SK-N-SH treated with all-trans-retinoic acid at 6 μM for 48 hours (cell line): ENCODE data around the gene LRRC26.

Experiments
- ATAC-seq: fragments of 200-7000 bp; cut with Tn5 transposase; 3 replicates; pipeline ENCODE4 v1.9.1; 2020; ENCODE audit warnings: mild to moderate bottlenecking, moderate library complexity
- ARNTL ChIP-seq: fragments of 450-650 bp; formaldehyde crosslinking; IDR thresholded peaks from 2 replicates; pipeline ENCODE4 v1.5.0; 2020; ENCODE audit warnings: low read depth, mild to moderate bottlenecking, moderate library complexity, borderline replicate concordance
- BACH2 ChIP-seq: fragments of 250-450 bp; sonication (Bioruptor Pico); IDR thresholded peaks from 2 replicates; pipeline ENCODE4 v1.9.0; 2021; ENCODE audit warnings: mild to moderate bottlenecking, borderline replicate concordance
- CSDC2 ChIP-seq: fragments of 250-450 bp; sonication (Bioruptor Pico); IDR thresholded peaks from 2 replicates; pipeline ENCODE4 v1.5.0; 2020; ENCODE audit warnings: mild to moderate bottlenecking, moderate library complexity
- CSRNP3 ChIP-seq: fragments of 250-450 bp; sonication (Bioruptor Pico); IDR thresholded peaks from 2 replicates; pipeline ENCODE4 v1.5.1; 2021; ENCODE audit warnings: mild to moderate bottlenecking, moderate library complexity
- ESRRG ChIP-seq: fragments of 250-450 bp; sonication (Bioruptor Pico); IDR thresholded peaks from 2 replicates; pipeline ENCODE4 v1.6.1; 2021; ENCODE audit warnings: mild to moderate bottlenecking
- GLIS3 ChIP-seq: fragments of 250-450 bp; sonication (Bioruptor Pico); IDR thresholded peaks from 2 replicates; pipeline ENCODE4 v1.5.0; 2020; ENCODE audit warnings: mild to moderate bottlenecking, moderate library complexity
- ISL1 ChIP-seq: fragments of 250-450 bp; sonication (Bioruptor Pico); IDR thresholded peaks from 2 replicates; pipeline ENCODE4 v2.1.2; 2022; ENCODE audit warnings: mild to moderate bottlenecking, moderate library complexity
- OSR1 ChIP-seq: fragments of 250-450 bp; sonication (Bioruptor Pico); IDR thresholded peaks from 2 replicates; pipeline ENCODE4 v1.8.0; 2022; ENCODE audit warnings: moderate library complexity, mild to moderate bottlenecking, inconsistent platforms
- PPARA ChIP-seq: fragments of 250-450 bp; sonication (Bioruptor Pico); IDR thresholded peaks from 2 replicates; pipeline ENCODE4 v1.5.0; 2020; ENCODE audit warnings: mild to moderate bottlenecking, borderline replicate concordance
- SNAI2 ChIP-seq: fragments of 250-450 bp; sonication (Bioruptor Pico); IDR thresholded peaks from 2 replicates; pipeline ENCODE4 v1.5.0; 2020; ENCODE audit warnings: mild to moderate bottlenecking, moderate library complexity
- TCF4 ChIP-seq: fragments of 250-450 bp; sonication (Bioruptor Pico); IDR thresholded peaks from 2 replicates; pipeline ENCODE4 v1.8.0; 2021; ENCODE audit warnings: mild to moderate bottlenecking, moderate library complexity, borderline replicate concordance
- TOX ChIP-seq: fragments of 250-450 bp; sonication (Bioruptor Pico); IDR thresholded peaks from 2 replicates; pipeline ENCODE4 v1.8.0; 2021; ENCODE audit warnings: mild to moderate bottlenecking, moderate library complexity, borderline replicate concordance
- ZC3H10 ChIP-seq: fragments of 250-450 bp; sonication (Bioruptor Pico); IDR thresholded peaks from 2 replicates; pipeline ENCODE4 v1.5.1; 2021; ENCODE audit warnings: mild to moderate bottlenecking, moderate library complexity
- ZFP3 ChIP-seq: fragments of 250-450 bp; sonication (Bioruptor Pico); IDR thresholded peaks from 2 replicates; pipeline ENCODE4 v1.5.0; 2020; ENCODE audit warnings: mild to moderate bottlenecking, moderate library complexity
- ZFP30 ChIP-seq: fragments of 450-650 bp; formaldehyde crosslinking; IDR thresholded peaks from 2 replicates; pipeline ENCODE4 v1.5.0; 2022; ENCODE audit warnings: mild to moderate bottlenecking, moderate library complexity
- ZNF70 ChIP-seq: fragments of 450-650 bp; formaldehyde crosslinking; IDR thresholded peaks from 2 replicates; pipeline ENCODE4 v1.5.0; 2020; ENCODE audit warnings: mild to moderate bottlenecking, moderate library complexity
- ZNF8 ChIP-seq: fragments of 450-650 bp; formaldehyde crosslinking; IDR thresholded peaks from 2 replicates; pipeline ENCODE4 v1.5.0; 2020; ENCODE audit warnings: mild to moderate bottlenecking, moderate library complexity
- TF ChIP-seq, protein P1 (sequence below): fragments of 250-450 bp; sonication (Bioruptor Pico); IDR thresholded peaks from 2 replicates; pipeline ENCODE4 v1.8.0; 2021; ENCODE audit warnings: low read depth, mild to moderate bottlenecking, moderate library complexity, borderline replicate concordance
- TF ChIP-seq, protein P2 (sequence below): fragments of 250-450 bp; sonication (Bioruptor Pico); IDR thresholded peaks from 2 replicates; pipeline ENCODE4 v1.8.0; 2020; ENCODE audit warnings: mild to moderate bottlenecking, moderate library complexity, borderline replicate concordance

LRRC26 gene

DNA sequence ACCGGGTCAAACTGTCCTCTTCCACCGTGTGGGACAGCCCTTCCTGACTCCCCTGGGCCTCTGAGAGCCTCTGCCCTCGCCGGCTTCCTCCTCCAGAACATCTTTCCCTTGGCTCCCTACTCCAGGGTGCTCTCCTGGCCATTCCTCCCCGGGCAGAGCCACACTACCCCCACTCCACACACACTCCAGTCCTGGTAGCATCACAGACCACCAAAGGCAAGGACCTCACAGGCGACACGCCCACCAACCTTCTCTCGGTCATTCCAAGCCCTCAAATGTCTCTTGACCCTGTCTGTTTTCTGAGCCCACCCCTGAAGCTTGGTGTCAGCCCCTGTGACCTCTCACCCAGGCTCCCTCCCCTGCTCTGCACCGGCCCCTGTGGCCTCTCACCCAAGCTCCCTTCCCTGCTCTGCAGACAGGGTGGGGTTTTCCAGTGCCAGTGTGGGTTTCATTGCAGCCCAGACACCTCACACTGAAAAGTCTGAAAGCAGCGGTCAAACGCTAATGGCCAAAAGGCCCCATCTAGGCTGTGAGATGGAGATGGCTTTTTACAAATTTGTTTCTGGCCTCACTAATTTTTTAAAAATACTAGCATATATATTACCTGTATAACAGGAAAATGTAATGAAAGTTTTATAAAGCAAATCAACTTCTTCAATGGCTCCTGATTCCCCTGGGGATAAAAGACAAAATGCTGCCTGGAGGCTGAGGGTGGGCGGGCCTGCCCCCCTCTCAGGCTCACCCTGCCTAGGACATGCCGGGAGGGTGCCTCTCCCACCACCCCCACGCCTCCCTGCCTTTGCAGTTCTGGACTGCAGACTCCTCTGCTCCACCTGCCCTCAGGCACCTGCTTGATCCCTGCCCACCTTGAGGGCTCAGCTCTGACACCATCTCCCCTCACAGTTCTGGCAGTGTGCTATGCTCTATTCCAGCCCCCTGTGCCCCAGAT is 10.5 kb downstream of the LRRC26 start:
- ATAC-seq = no peak

DNA sequence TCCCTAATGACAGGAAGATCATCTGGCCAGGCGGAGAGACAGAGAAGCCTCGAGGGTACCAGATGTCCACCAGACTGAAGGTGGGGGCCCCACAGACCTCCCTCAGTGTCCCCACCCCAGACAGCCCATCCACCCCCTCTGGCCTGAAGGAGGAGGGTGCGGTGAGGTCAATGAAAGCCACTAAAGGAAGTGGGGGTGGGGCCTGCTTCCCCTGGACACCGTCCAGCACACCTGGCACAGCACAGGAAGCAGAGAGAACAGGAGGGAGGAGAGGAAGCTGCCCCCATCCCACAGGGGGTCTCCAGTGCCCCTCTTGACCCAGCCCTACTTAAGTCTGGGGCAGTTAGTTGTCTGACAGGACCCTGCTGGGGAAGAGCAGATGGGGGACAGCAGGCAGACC is 11.2 kb downstream of the LRRC26 start:
- ATAC-seq = no peak
- TF ChIP-seq, protein P1, sequence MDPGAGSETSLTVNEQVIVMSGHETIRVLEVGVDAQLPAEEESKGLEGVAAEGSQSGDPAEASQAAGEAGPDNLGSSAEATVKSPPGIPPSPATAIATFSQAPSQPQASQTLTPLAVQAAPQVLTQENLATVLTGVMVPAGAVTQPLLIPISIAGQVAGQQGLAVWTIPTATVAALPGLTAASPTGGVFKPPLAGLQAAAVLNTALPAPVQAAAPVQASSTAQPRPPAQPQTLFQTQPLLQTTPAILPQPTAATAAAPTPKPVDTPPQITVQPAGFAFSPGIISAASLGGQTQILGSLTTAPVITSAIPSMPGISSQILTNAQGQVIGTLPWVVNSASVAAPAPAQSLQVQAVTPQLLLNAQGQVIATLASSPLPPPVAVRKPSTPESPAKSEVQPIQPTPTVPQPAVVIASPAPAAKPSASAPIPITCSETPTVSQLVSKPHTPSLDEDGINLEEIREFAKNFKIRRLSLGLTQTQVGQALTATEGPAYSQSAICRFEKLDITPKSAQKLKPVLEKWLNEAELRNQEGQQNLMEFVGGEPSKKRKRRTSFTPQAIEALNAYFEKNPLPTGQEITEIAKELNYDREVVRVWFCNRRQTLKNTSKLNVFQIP (CRISPR knock-in tag) = no peak
- no peak for TF ChIP-seq ZNF8 (CRISPR knock-in tag)
- no peak for TF ChIP-seq GLIS3
- TF ChIP-seq OSR1 = no peak

More for the DNA sequence above, 10.5 kb downstream of the LRRC26 start:
- TF ChIP-seq ZFP3 (CRISPR knock-in tag) (no peak), ZFP30 (CRISPR knock-in tag) (no peak), ARNTL (CRISPR knock-in tag) (no peak), ISL1 (CRISPR knock-in tag) (no peak), CSDC2 (no peak), SNAI2 (no peak), ZC3H10 (CRISPR knock-in tag) (no peak), ZNF70 (CRISPR knock-in tag) (no peak), TCF4 (CRISPR knock-in tag) (no peak), CSRNP3 (CRISPR knock-in tag) (no peak)
- TF ChIP-seq, protein P2, sequence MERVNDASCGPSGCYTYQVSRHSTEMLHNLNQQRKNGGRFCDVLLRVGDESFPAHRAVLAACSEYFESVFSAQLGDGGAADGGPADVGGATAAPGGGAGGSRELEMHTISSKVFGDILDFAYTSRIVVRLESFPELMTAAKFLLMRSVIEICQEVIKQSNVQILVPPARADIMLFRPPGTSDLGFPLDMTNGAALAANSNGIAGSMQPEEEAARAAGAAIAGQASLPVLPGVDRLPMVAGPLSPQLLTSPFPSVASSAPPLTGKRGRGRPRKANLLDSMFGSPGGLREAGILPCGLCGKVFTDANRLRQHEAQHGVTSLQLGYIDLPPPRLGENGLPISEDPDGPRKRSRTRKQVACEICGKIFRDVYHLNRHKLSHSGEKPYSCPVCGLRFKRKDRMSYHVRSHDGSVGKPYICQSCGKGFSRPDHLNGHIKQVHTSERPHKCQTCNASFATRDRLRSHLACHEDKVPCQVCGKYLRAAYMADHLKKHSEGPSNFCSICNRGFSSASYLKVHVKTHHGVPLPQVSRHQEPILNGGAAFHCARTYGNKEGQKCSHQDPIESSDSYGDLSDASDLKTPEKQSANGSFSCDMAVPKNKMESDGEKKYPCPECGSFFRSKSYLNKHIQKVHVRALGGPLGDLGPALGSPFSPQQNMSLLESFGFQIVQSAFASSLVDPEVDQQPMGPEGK (CRISPR knock-in tag) = no peak
- TF ChIP-seq, protein P1 (CRISPR knock-in tag) = no peak

DNA sequence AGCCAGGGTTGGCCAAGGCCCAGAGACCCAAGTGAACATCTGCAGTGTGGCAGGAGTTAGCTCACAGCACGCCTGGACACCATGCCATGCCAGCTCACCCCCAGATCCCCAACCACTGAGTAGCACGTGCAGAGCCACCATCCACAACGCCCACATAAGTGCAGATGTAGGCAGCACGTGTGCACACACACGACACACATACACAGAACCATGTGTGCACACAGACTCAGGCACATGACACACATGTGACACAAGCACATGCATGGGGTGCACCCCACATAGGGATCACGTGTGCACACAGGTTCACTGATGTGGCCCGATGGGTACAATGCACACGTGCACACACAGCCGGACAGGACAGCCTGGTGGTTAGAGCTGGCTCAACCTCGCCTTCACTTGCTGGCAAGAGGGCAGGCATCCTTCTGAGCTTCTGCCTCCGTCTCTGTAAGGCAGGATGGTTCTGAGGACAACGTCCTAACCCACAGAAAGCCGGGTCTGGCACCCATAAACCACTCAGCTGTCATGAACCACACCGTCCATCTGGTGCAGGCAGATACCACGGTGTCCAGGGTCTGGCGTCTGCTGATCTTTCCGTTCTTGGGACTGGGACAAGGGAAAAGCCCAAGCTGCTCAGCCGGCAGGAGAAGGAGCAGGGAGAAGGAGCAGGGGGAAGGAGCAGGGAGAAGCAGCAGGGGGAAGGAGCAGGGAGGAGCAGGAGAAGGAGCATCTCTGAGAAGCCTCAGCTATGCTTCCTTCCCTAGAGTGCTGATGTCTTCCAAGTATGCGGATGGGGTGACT is 12.0 kb downstream of the LRRC26 start:
- no peak for ATAC-seq
- TF ChIP-seq TOX (CRISPR knock-in tag) (no peak), ESRRG (no peak), ISL1 (CRISPR knock-in tag) (no peak), SNAI2 (no peak), OSR1 (no peak), GLIS3 (no peak), TCF4 (CRISPR knock-in tag) (no peak)

DNA sequence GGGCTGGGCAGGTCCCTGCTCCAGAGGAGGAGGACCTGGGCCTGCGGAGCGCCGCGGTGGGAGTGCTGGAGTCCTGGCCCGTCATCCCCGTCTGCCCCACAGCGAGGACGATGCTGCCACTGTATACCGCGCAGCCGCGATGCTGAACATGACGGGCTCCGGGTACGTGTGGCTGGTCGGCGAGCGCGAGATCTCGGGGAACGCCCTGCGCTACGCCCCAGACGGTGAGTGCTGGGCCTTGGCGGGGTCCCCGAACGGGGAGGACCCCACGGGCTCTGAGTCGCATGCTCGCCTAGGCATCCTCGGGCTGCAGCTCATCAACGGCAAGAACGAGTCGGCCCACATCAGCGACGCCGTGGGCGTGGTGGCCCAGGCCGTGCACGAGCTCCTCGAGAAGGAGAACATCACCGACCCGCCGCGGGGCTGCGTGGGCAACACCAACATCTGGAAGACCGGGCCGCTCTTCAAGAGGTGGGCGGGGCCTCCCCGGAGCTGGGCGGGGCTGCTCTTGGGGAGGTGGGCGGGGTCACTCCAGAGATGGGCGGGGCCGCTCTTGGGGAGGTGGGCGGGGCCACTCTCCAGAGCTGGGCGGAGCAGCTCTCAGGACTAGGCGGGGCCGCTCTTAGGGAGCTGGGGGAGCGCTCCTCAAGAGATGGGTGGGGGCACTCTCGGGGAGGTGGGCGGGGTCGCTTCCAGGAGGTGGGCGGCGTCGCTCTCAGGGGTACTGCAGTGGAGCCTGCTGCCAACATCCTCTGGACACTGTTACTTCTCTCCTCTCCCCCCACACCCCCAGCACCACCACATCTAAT is 13.1 kb downstream of the LRRC26 start:
- TF ChIP-seq CSRNP3 (CRISPR knock-in tag) (no peak), BACH2 (CRISPR knock-in tag) (no peak), CSDC2 (no peak), PPARA (CRISPR knock-in tag) (no peak)
- ATAC-seq = no peak
